HG03558 (cell line): ENCODE results near the gene SMCO4.
"Not testable (repeated sequence)": the region's sequence is repeated elsewhere in the genome, so short reads cannot be mapped to it uniquely, and the experiment has no call there.

Source experiments
- ATAC-seq: cut with Tn5 transposase; IDR thresholded peaks from one replicate; pipeline ENCODE4 v1.9.1; 2021; ENCODE audit warnings: moderate number of reproducible peaks; ENCODE audit not compliant: unreplicated experiment; ENCODE audit errors: extremely low read depth

Gene SMCO4

GRCh38 chr11:93481279-93481678, 61.9 kb downstream of the SMCO4 start:
- no peak for ATAC-seq

DNA sequence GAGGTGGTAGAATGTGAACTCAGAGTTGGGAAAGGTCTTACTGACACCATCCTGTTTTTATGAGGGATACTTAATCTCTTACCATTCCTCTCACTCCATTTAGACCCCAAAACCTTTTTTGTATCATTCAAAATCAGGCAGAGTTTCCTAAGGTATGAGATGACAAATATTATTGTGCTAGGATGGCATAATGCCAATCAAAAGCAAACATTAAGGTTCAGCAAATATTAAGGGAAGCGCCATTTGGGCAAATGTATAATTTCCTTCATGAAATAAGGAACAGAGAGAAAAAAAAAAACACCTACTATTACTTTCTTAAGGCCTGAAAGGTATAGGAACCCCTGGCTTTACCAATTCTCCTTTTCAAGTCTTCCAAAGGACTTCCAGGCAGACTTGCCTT, 62.4 kb downstream of the SMCO4 start:
- no peak for ATAC-seq

GRCh38 chr11:93480256-93480655, 62.9 kb downstream of the SMCO4 start:
- ATAC-seq = no peak

- ATAC-seq = no peak
Measured at GRCh38 chr11:93478841-93479240, 64.3 kb downstream of the SMCO4 start.

DNA sequence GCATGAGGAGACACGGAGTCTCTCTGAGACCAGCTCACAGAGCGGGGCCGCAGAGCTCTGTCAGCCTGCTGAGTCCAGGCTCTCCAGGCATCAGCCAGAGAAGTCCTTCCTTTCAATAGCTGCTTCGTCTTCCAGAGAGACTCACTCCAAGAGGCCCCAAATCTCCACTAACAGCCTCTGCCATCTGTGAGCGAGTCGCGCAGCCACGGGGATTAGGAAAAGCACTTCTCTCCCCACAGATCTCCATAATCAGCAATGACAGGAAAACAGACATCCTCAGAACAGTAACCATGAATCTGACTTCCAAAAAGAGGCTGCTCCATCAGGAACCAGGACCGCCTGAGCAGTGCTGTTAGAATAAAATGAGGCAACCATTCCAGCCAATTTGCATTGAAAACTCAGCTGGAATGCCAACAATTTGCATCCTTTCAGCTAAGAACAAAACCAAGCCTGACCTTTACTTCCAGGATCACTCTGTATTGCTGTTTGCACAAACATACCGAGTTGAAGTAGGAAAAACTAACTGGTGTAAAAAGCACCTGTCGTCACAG, 65.4 kb downstream of the SMCO4 start:
- no peak for ATAC-seq

- no peak for ATAC-seq
Measured at GRCh38 chr11:93476796-93477195, 66.4 kb downstream of the SMCO4 start.

GRCh38 chr11:93474123-93474522, 69.1 kb downstream of the SMCO4 start:
- ATAC-seq = no peak

DNA sequence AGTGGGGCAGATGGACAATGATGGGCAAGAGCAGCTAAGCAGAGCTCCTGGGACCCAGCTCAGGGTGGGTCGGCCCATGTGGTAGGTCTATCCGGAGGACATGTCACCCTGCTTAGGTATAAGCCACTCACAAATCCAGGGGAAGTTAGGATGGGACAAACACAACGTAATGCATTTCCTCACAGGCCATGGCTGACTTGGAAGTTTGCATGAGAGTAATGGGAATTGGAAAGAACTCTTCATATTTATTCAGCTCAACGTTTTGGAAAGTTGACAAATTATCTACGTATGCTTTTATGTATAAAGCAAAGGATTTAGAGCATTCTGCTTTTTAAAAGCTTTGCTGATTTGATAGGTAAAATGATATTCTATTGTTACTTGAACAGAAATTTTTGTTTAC, 74.9 kb downstream of the SMCO4 start:
- ATAC-seq = no peak

DNA sequence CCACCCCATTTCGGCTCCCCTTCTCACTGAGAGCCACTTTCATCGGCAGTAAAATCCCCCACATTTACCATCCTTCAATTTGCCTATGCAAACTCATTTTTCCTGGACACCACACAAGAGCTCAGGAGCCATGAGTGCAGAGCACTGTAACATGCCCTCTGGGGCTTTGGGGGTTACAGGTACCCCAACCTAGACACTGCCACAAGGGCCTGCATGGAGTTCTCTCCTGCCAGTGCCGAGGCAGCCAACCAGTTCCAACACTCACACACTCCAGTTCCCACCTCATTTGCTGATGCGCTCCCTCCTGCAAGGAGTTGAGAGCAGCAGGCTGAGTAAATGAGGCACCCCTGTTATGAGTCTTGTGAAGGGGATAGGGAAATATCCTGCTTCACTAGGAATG, 76.1 kb downstream of the SMCO4 start:
- no peak for ATAC-seq

DNA sequence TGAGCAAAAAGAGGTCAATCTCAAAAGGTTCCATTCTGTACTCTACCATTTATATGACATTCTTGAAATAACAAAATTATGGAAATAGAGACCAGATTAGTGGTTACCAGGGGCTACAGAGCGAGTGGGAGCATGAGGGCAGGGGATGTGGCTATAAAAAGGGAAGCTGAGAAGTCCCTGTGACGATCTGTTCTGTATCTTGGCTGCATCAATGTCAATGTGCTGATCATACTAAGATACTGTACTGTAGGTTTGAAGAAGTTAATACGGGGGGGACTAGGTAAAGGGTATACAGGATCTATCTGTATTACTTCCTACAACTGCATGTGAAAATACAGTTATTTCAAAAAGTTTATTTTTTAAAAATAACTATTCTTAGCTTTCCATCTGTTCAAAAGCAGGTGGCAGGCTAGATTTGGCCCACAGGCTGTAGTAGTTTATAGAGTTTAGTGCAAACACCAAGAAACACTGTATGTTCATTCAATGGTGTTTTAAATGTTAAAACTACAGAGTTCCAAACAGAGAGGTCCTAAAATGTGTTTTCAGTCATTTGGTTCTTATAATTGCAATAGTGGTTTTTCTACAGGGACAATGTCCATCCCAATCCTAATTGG, 78.2 kb downstream of the SMCO4 start:
- ATAC-seq = no peak

DNA sequence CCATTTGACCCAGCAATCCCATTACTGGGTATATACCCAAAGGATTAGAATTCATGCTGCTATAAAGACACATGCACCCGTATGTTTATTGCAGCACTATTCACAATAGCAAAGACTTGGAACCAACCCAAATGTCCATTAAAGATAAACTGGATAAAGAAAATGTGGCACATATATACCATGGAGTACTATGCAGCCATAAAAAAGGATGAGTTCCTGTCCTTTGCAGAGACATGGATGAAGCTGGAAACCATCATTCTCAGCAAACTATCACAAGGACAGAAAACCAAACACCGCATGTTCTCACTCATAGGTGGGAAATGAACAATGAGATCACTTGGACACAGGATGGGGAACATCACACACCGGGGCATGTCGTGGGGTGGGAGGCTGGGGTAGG, 79.5 kb downstream of the SMCO4 start:
- ATAC-seq = not testable (repeated sequence)

DNA sequence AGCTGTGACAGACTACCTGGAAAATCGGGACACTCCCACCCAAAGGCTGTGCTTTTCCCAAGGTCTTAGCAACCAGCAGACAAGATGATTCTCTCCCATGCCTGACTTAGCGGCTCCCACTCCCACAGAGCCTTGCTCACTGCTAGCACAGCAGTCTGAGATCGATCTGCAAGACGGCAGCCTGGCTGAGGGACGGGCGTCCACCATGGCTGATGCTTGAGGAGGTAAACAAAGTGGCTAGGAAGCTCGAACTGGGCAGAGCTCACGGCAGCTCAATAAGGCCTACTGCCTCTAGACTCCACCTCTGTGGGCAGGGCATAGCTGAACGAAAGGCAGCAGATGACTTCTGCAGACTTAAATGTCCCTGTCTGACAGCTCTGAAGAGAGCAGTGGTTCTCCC, 84.9 kb downstream of the SMCO4 start:
- ATAC-seq = no peak

DNA sequence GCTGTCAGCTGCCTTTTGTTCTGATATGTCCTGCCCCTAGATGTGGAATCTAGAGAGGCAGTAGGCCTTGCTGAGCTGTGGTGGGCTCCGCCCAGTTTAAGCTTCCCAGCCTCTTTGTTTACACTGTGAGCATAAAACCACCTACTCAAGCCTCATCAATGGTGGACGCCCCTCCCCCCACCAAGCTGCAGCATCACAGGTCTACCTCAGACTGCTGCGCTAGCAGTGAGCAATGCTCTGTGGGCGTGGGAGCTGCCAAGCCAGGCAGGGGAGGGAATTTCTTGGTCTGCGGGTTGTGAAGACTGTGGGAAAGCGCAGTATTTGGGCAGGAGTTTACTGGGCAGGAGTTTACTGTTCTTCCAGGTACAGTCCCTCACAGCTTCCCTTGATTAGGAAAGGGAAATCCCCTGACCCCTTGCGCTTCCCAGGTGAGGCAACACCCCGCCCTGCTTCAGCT, 98.5 kb downstream of the SMCO4 start:
- ATAC-seq = no peak

DNA sequence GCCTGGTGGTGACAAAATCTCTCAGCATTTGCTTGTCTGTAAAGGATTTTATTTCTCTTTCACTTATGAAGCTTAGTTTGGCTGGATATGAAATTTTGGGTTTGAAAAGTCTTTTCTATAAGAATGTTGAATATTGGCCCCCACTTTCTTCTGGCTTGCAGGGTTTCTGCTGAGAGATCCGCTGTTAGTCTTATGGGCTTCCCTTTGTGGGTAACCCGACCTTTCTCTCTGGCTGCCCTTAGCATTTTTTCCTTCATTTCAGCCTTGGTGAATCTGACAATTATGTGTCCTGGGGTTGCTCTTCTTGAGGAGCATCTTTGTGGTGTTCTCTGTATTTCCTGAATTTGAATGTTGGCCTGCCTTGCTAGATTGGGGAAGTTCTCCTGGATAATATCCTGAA, 100.0 kb downstream of the SMCO4 start:
- not testable (repeated sequence) for ATAC-seq

DNA sequence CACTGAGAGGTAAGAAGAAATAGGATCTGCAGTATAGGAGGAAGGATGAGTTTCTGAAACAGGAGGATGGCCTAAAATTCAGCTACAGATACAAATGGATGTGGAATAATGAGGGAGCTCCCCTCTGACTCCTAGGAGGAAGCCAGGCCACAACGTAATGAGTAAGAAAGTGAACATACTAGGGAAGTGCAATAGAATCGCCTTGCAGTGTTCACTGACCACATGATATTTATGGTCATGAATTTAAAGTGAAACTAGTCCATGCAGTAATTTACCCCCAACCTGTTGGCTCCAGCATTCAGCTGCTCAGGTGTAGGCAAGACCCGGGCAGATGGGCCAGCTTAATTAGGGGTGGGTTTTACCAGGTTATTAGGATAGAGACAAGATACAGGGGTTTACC, 110.9 kb downstream of the SMCO4 start:
- ATAC-seq = no peak
